Raji (cell line): ENCODE results near the gene SHC2.

Source experiments
- POLR2A ChIP-seq: IDR thresholded peaks from 2 replicates; pipeline ENCODE4 v1.6.1; 2011; ENCODE audit warnings: low read depth, low read length, control low read depth; ENCODE audit not compliant: insufficient read depth

SHC2 gene

DNA sequence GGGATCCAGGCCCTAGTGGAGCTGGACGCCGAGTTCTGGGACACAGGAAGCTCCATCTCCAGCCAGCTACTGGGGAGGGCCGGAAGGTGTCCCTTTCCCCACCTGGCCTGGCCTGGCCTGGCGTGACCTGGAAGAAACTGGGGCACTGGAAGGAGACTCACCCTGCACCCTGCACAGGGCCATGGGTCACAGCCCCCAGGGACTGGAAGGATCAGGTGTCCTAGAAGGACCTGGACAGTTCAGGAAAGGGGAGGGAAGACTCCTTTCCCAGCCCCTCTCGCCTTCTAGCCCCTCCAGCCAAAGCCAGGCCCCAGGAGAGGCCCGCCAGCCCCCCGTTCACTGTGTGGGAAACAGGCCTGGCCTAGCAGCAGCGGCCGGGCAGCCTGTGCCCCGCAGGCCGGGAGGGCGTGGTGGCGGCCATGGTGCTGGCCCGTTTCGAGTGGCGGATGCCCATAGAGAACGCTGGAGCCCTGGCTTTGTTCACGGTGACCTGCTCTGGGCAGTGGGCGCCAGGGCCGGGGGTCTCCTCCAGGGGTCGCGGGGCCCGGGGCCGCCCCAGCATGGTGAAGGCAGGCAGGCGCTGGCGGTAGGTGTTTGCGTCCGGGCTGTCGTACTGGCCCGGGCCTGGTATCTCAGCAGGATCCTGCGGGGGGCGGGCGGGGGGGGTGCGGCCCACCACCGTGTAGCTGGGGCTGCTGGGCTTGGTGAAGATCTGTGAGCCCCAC is 2.8 kb upstream of the SHC2 start:
- TF ChIP-seq POLR2A = no peak

DNA sequence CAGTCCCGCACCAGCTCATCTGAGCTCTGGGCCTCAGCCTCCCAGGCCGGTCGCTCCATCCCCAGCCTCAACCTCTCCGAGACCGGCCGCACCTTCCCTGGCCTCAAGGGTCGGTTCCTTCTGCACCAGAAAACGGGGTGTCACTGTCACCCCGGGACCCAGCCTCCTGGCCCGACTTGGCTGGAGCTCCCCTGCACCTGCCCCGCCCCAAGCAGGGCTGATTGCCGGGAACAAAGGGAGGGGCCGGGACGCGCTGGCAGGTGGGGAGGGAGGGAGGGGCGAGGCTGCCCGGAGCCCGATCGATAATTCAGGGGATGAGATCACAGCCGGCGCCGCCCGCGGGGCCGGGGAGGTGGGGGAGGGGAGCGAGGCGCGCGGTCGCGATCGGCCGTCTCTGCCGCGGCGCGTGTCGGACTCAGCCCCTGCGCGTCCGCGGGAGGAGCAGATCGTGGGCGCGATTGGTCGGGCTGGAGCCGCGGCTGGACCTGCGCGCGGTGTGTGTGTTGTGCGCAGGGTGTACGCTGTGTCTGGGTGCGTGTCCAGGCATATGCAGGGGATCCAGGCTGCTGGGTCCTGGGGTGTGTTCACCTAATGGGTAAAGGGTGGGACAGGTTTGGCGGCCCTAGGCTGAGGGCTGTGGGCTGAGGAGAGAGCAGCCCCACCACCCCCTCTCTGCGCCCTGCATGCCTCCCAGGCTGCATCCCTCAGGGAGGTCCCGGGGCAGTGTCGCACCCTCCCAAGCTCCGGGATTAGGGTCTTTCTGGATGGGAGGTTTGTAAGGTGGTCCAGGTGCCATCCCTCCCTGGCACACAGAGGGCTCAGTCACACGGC is 1.1 kb upstream of the SHC2 start:
- TF ChIP-seq POLR2A = no peak

DNA sequence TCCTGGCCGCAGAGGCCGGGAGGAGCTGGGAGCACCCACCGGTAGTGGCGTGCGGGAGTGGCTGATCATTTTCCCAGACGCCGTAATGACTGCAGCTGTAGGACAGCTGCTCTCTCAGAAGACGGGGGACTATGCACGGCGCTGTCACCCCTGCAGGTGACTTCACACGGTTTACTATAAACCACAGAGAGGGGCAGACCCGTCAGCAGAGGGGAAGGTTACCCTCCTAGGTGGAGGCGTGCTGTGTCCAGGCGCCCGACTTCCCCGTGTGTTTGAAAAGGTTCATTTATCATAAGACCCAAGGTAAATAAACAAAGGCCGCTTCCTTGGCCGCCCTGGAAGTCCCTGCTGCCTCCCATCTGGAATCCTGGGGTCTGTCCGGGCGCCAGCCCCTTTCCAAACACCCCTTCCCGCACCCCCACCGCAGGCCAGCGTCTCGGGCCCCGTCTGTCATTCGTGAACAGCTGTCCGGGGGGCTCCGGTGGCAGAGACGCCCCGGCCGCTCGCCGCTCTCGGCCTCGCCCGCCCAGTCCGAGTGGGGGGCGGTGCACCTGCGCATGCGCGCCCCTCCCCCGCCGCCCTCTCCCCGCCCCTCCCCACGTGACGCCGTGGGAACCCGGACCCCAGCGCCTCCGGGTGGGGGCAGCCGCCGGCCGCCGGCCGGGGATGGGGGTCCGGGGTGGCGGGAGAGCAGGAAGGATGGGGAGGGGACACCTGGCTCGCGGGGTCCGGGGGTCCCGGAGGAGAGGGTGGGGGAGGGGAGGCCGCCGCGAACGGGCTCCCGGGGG is 915 bp downstream of the SHC2 start:
- TF ChIP-seq POLR2A = no peak

GRCh38 chr19:458091-459042 is 2.5 kb downstream of the SHC2 start:
- TF ChIP-seq POLR2A = no peak

- no peak for TF ChIP-seq POLR2A
These were observed 3.2 kb downstream of the SHC2 start for GRCh38 chr19:457636-458035.

DNA sequence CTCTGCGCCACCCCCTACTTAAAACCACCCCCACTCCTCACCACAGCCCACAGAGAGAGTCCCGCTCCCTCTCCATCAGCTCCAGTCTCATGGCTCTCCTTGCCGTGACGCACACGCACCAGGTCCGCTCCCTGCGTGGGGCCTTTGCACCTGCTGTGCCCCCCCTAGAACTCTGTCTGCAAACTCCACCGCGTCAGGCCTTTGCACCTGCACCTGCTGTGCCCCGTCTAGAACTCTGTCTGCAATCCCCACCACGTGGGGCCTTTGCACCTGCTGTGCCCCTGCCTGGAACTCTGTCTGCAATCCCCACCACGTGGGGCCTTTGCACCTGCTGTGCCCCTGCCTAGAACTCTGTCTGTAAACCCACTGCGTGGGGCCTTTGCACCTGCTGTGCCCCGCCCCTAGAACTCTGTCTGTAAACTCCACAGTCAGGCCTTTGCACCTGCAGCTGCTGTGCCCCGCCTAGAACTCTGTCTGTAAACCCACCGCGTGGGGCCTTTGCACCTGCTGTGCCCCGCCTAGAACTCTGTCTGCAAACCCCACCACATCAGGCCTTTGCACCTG is 4.2 kb downstream of the SHC2 start:
- no peak for TF ChIP-seq POLR2A

GRCh38 chr19:455851-456546 is 4.8 kb downstream of the SHC2 start:
- TF ChIP-seq POLR2A = no peak

DNA sequence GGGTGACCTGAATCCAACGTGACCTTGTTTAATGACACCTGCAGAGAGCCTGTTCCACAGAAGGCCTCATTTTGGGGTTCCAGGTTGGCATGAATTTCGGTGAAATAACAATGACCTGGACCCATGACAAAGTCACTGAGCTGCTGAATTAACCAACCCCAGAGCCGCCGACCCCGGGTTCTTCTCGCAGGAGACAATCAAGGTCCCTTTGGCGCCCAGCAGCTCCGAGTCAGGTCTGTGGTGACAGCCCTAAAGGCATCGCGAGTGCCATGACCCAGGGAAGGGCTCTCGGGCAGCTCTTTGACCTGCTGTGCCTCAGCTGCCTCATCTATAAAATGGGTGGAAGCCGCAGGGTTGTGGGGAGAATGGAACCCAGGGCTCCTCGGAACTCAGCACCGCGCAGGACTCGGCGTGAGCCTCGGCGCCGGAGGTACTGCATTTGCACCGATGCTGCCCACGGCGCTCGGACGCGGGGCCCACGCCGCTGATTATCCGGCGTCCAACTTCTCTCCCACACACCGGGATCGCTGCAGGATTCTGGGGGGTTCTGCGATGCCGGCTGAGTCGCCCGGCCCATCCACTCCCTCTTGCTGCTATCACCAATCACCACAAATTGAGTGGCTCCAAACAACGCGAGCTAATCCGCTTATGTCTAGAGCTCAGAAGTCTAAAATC is 5.7 kb downstream of the SHC2 start:
- no peak for TF ChIP-seq POLR2A

- TF ChIP-seq POLR2A = no peak
These were observed 7.2 kb downstream of the SHC2 start for GRCh38 chr19:453606-454005.

- TF ChIP-seq POLR2A = no peak
These were observed 8.0 kb downstream of the SHC2 start for GRCh38 chr19:452829-453228.

DNA sequence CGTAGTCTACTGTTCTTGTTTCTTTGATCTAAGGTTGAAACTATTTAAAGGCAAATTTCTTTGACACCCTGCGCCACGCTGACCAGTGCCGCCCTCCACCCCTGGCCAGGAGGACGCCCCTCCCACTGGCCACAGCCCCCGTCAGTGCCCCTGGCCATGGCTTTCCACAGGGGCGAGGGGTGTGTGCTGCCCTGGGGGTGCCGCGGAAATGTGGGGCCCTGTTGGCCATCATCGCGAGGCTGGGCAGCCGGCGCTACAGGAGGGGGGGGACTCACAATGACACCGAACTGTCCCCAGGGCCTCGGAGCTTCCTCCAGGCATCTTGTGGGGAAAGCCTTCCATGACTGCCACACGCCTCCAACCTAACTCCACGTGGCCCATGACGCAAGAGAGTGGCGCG is 10.9 kb downstream of the SHC2 start:
- no peak for TF ChIP-seq POLR2A

- TF ChIP-seq POLR2A = no peak
These were observed 12.8 kb downstream of the SHC2 start for GRCh38 chr19:447816-448560.
